Small intestine (tissue), 7 donors: ENCODE measurements around the gene NTRK3. TPM values are rescaled to one million over a fixed set of nuclear protein-coding genes. Genes with fewer than 3 reads are reported as not detected.

Experiments used
- DNase-seq, 2 donors: peaks; one replicate each; pipeline versions ENCODE4 v3.0.0 to v3.0.0-alpha.2; 2013
- FAIRE-seq: peaks from 2 replicates; lab custom pipeline; 2012; peaks lifted over from hg19 to GRCh38; lab: Jason Lieb, UNC
- H3K27ac ChIP-seq, 3 donors: one replicate each; pipeline ENCODE4 v1.5.1; 2013; ENCODE audit warnings: low read length in 2 of 3, mild to moderate bottlenecking in 2 of 3, control low read depth in 1 of 3, inconsistent platforms in 1 of 3, low read depth in 1 of 3, moderate library complexity in 1 of 3
- H3K27me3 ChIP-seq, 3 donors: one replicate each; pipeline ENCODE4 v1.6.1; 2013; ENCODE audit warnings: low read length in 3 of 3, inconsistent platforms in 1 of 3; ENCODE audit not compliant: control insufficient read depth in 3 of 3, insufficient read depth in 3 of 3
- H3K36me3 ChIP-seq, 3 donors: one replicate each; pipeline ENCODE4 v1.6.1; 2013; ENCODE audit warnings: low read length in 3 of 3, inconsistent platforms in 1 of 3, low read depth in 1 of 3, mild to moderate bottlenecking in 1 of 3, moderate library complexity in 1 of 3; ENCODE audit not compliant: control insufficient read depth in 3 of 3, insufficient read depth in 2 of 3
- H3K4me1 ChIP-seq, 3 donors: one replicate each; pipeline ENCODE4 v1.6.1; 2013; ENCODE audit warnings: low read length in 2 of 3, inconsistent platforms in 1 of 3, low read depth in 1 of 3, mild to moderate bottlenecking in 1 of 3, moderate library complexity in 1 of 3; ENCODE audit not compliant: control insufficient read depth in 3 of 3, insufficient read depth in 2 of 3
- H3K4me3 ChIP-seq, 3 donors: one replicate each; pipeline ENCODE4 v1.5.1; 2013; ENCODE audit warnings: low read length in 3 of 3, control low read depth in 1 of 3, inconsistent platforms in 1 of 3, low read depth in 1 of 3, mild to moderate bottlenecking in 1 of 3, moderate library complexity in 1 of 3
- H3K9me3 ChIP-seq, 2 donors: one replicate each; pipeline ENCODE4 v1.6.1; 2013; ENCODE audit warnings: low read depth in 1 of 2, low read length in 1 of 2; ENCODE audit not compliant: control insufficient read depth in 2 of 2, insufficient read depth in 1 of 2
- WGBS, 3 donors: extraction: QIAGEN DNeasy Blood & Tissue Kit; methylation state at CpG; one replicate each; pipeline ENCODE4 v1.1.7; 2013; 5-methylcytosine and 5-hydroxymethylcytosine counted together
- polyA plus RNA-seq, 4 donors: library from polyadenylated mRNA; stranded (reverse) in 3 of 4; unstranded in 1 of 4; fragments of 200-250 nt in 3 of 4; fragments of 120-200 nt in 1 of 4; gene quantifications; one replicate each; pipeline versions ENCODE4 v1.2.1 to v1.2.3, GENCODE V29; 2013
- donor health status: healthy with polysubstance abuse.
- donor health status: control.
- donor health status: control.
- donor health status: Bipolar disorder and iron deficiency.
- donor health status: healthy.

The NTRK3 gene
- polyA plus RNA-seq, 4 donors = under 0.01 to 3.6 (median 0.52) TPM; not detected in 1

- no peaks in the 10 kb centered on the region for H3K4me1 ChIP-seq
Measured at GRCh38 chr15:88152672-88153071, 103.9 kb downstream of the NTRK3 start.

GRCh38 chr15:88147760-88148159 lies 108.8 kb downstream of the NTRK3 start:
- no peak overlapping the region for H3K4me3 ChIP-seq
- DNase-seq (no peak), FAIRE-seq (no peak)
- peaks cover 0 to 2% of the 10 kb centered on the region in 2 donors for H3K9me3 ChIP-seq
- no peak overlapping the region for H3K27ac ChIP-seq
- H3K4me1 ChIP-seq = no peaks in the 10 kb centered on the region
- 28 to 58% (median 34%) methylated on average over 4 of the region's 4 CpGs for WGBS, 3 donors
- no peaks in the 10 kb centered on the region for H3K36me3 ChIP-seq
- no peaks in the 10 kb centered on the region for H3K27me3 ChIP-seq

More at GRCh38 chr15:88152672-88153071, 103.9 kb downstream of the NTRK3 start:
- DNase-seq (no peak), FAIRE-seq (no peak)
- Histone ChIP-seq H3K4me3 (no peak overlapping the region), H3K9me3 (no peaks in the 10 kb centered on the region), H3K27ac (no peak overlapping the region), H3K36me3 (no peaks in the 10 kb centered on the region), H3K27me3 (no peaks in the 10 kb centered on the region)
- 45 to 58% (median 57%) methylated on average over 3 of the region's 3 CpGs for WGBS, 3 donors

GRCh38 chr15:88144921-88145653 lies 111.5 kb downstream of the NTRK3 start:
- no peaks in the 10 kb centered on the region for H3K36me3 ChIP-seq
- peaks cover 0 to 2% of the 10 kb centered on the region in 2 donors for H3K9me3 ChIP-seq
- no peak overlapping the region for H3K4me3 ChIP-seq
- no peaks in the 10 kb centered on the region for H3K27me3 ChIP-seq
- DNase-seq = no peak
- H3K27ac ChIP-seq = no peak overlapping the region
- FAIRE-seq = no peak
- no peaks in the 10 kb centered on the region for H3K4me1 ChIP-seq
- 76 to 83% (median 78%) methylated on average over 7 of the region's 7 CpGs for WGBS, 3 donors

GRCh38 chr15:88142121-88142520 lies 114.4 kb downstream of the NTRK3 start:
- Histone ChIP-seq H3K4me1 (no peaks in the 10 kb centered on the region), H3K4me3 (no peak overlapping the region), H3K27ac (no peak overlapping the region), H3K9me3 (peaks cover 0 to 2% of the 10 kb centered on the region in 2 donors), H3K36me3 (no peaks in the 10 kb centered on the region), H3K27me3 (no peaks in the 10 kb centered on the region)
- 91 to 92% (median 91%) methylated on average over 6 of the region's 6 CpGs for WGBS, 3 donors
- DNase-seq (no peak), FAIRE-seq (no peak)

- Histone ChIP-seq H3K9me3 (no peaks in the 10 kb centered on the region), H3K4me3 (no peak overlapping the region), H3K36me3 (no peaks in the 10 kb centered on the region), H3K27ac (no peak overlapping the region), H3K4me1 (no peaks in the 10 kb centered on the region), H3K27me3 (no peaks in the 10 kb centered on the region)
- DNase-seq = no peak
- WGBS, 3 donors = 92 to 94% (median 93%) methylated on average over 6 of the region's 6 CpGs
- no peak for FAIRE-seq
Measured at GRCh38 chr15:88141269-88141889, 115.2 kb downstream of the NTRK3 start.

- Histone ChIP-seq H3K27me3 (no peaks in the 10 kb centered on the region), H3K27ac (no peak overlapping the region), H3K36me3 (no peaks in the 10 kb centered on the region), H3K4me1 (no peaks in the 10 kb centered on the region), H3K4me3 (no peak overlapping the region), H3K9me3 (no peaks in the 10 kb centered on the region)
- FAIRE-seq (no peak), DNase-seq (no peak)
- WGBS, 3 donors = 37 to 65% (median 51%) methylated on average over 4 of the region's 4 CpGs
Measured at GRCh38 chr15:88140398-88140797, 116.1 kb downstream of the NTRK3 start.

- Histone ChIP-seq H3K4me1 (no peaks in the 10 kb centered on the region), H3K27ac (no peak overlapping the region), H3K36me3 (no peaks in the 10 kb centered on the region), H3K4me3 (no peak overlapping the region), H3K9me3 (no peaks in the 10 kb centered on the region), H3K27me3 (no peaks in the 10 kb centered on the region)
- 44 to 58% (median 47%) methylated on average over 2 of the region's 2 CpGs for WGBS, 3 donors
- DNase-seq = no peak
- no peak for FAIRE-seq
Measured at GRCh38 chr15:88139936-88140335, 116.6 kb downstream of the NTRK3 start.

GRCh38 chr15:88133795-88134194 lies 122.7 kb downstream of the NTRK3 start:
- no peak for FAIRE-seq
- WGBS, 3 donors = 76 to 79% (median 76%) methylated on average over 6 of the region's 6 CpGs

More at GRCh38 chr15:88133795-88134194, 122.7 kb downstream of the NTRK3 start:
- H3K4me1 ChIP-seq = no peaks in the 10 kb centered on the region
- H3K4me3 ChIP-seq = no peak overlapping the region
- DNase-seq = no peak
- H3K27ac ChIP-seq = no peak overlapping the region
- no peaks in the 10 kb centered on the region for H3K27me3 ChIP-seq
- H3K36me3 ChIP-seq = no peaks in the 10 kb centered on the region
- no peaks in the 10 kb centered on the region for H3K9me3 ChIP-seq
